Fibroblast of lung (primary cell): ENCODE measurements around the gene FNDC5. TPM values are rescaled to one million over a fixed set of nuclear protein-coding genes. Genes with fewer than 3 reads are reported as not detected.

Experiments used
- DNase-seq, 2 donors: peaks; one replicate each; pipeline versions ENCODE4 v3.0.0 to v3.0.0-alpha.2; 2010; ENCODE audit warnings: low read depth in 2 of 2
- H2AFZ ChIP-seq: 2 replicates; pipeline ENCODE4 v1.5.1; 2012; ENCODE audit warnings: low read length, control low read depth, inconsistent platforms
- H3K27ac ChIP-seq: 2 replicates; pipeline ENCODE4 v1.5.1; 2011; ENCODE audit warnings: low read length, control low read depth; ENCODE audit not compliant: insufficient read depth
- H3K27me3 ChIP-seq: 2 replicates; pipeline ENCODE4 v1.5.1; 2011; ENCODE audit warnings: mild to moderate bottlenecking, low read length; ENCODE audit not compliant: control insufficient read depth, insufficient read depth
- H3K36me3 ChIP-seq: 2 replicates; pipeline ENCODE4 v1.5.1; 2011; ENCODE audit warnings: low read length; ENCODE audit not compliant: control insufficient read depth, insufficient read depth
- H3K4me1 ChIP-seq: 2 replicates; pipeline ENCODE4 v1.5.1; 2011; ENCODE audit warnings: low read length; ENCODE audit not compliant: control insufficient read depth, insufficient read depth; ENCODE audit errors: extremely low read depth
- H3K4me2 ChIP-seq: 2 replicates; pipeline ENCODE4 v1.5.1; 2011; ENCODE audit warnings: low read length, control low read depth; ENCODE audit not compliant: insufficient read depth; ENCODE audit errors: extremely low read depth
- H3K4me3 ChIP-seq, 4 experiments: fragments of 200-600 bp in 1 of 4; sonication (generic) in 1 of 4; replicated peaks in 1 of 4; 2 replicates each; pipeline ENCODE4 v1.5.1; 2011 to 2016; ENCODE audit warnings: low read length in 4 of 4, low read depth in 3 of 4, mild to moderate bottlenecking in 3 of 4, control low read depth in 2 of 4, inconsistent platforms in 1 of 4, mixed read lengths in 1 of 4; ENCODE audit not compliant: insufficient read depth in 1 of 4; ENCODE audit errors: control extremely low read depth in 1 of 4
- H3K79me2 ChIP-seq: 2 replicates; pipeline ENCODE4 v1.5.1; 2012; ENCODE audit warnings: mild to moderate bottlenecking, low read length, inconsistent platforms; ENCODE audit not compliant: control insufficient read depth, insufficient read depth
- H3K9ac ChIP-seq: 2 replicates; pipeline ENCODE4 v1.5.1; 2011; ENCODE audit warnings: mild to moderate bottlenecking, low read length, control low read depth; ENCODE audit not compliant: insufficient read depth
- H3K9me3 ChIP-seq: 2 replicates; pipeline ENCODE4 v1.5.1; 2012; ENCODE audit warnings: low read depth, low read length; ENCODE audit not compliant: control insufficient read depth, insufficient read depth
- H4K20me1 ChIP-seq: 2 replicates; pipeline ENCODE4 v1.5.1; 2011; ENCODE audit warnings: low read length; ENCODE audit not compliant: control insufficient read depth, insufficient read depth; ENCODE audit errors: extremely low read depth
- EZH2 ChIP-seq: IDR thresholded peaks from 2 replicates; pipeline ENCODE4 v1.5.1; 2012; ENCODE audit warnings: low read length, control low read depth, mild to moderate bottlenecking; ENCODE audit errors: missing control alignments
- polyA plus RNA-seq, 2 donors: library from polyadenylated mRNA; depleted of rRNA in 1 of 2; stranded (reverse) in 1 of 2; unstranded in 1 of 2; fragments of >200 nt; gene quantifications; 2 replicates each; pipeline ENCODE4 v1.2.1, GENCODE V29; 2011 to 2012; ENCODE audit warnings: missing spikeins in 1 of 2
- total RNA-seq: library from RNA; depleted of rRNA; stranded (reverse); fragments of >200 nt; gene quantifications from 2 replicates; pipeline ENCODE4 v1.2.1, GENCODE V29; 2014
- TF ChIP-seq, protein P1 (sequence below), 2 donors: IDR thresholded peaks in 1 of 2; conservative IDR thresholded peaks in 1 of 2; 1 replicate in 1 of 2; 2 replicates in 1 of 2; pipeline ENCODE4 v1.5.1; 2011 to 2012; ENCODE audit warnings: low read length in 2 of 2, control low read depth in 1 of 2, inconsistent platforms in 1 of 2, low read depth in 1 of 2, mild to moderate bottlenecking in 1 of 2

Gene FNDC5
- total and polyA plus RNA-seq, 2 donors (not counting 1 experiment from before 2014, with no cell fraction given) = 0.33 to 1.6 TPM

- DNase-seq = no peak
- Histone ChIP-seq H3K4me3 (no peak overlapping the region), H3K27ac (no peak overlapping the region), H4K20me1 (no peaks in the 10 kb centered on the region), H3K4me1 (no peaks in the 10 kb centered on the region), H3K9ac (no peak overlapping the region), H3K4me2 (no peak overlapping the region), H3K27me3 (peaks cover 42% of the 10 kb centered on the region), H3K9me3 (no peaks in the 10 kb centered on the region), H3K79me2 (no peaks in the 10 kb centered on the region), H3K36me3 (no peaks in the 10 kb centered on the region), H2AFZ (no peak overlapping the region)
- TF ChIP-seq, protein P1, sequence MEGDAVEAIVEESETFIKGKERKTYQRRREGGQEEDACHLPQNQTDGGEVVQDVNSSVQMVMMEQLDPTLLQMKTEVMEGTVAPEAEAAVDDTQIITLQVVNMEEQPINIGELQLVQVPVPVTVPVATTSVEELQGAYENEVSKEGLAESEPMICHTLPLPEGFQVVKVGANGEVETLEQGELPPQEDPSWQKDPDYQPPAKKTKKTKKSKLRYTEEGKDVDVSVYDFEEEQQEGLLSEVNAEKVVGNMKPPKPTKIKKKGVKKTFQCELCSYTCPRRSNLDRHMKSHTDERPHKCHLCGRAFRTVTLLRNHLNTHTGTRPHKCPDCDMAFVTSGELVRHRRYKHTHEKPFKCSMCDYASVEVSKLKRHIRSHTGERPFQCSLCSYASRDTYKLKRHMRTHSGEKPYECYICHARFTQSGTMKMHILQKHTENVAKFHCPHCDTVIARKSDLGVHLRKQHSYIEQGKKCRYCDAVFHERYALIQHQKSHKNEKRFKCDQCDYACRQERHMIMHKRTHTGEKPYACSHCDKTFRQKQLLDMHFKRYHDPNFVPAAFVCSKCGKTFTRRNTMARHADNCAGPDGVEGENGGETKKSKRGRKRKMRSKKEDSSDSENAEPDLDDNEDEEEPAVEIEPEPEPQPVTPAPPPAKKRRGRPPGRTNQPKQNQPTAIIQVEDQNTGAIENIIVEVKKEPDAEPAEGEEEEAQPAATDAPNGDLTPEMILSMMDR (conservative IDR thresholded peaks at IDR 0.05 in 1 of 2, IDR thresholded peaks at IDR 0.05 in 1 of 2; ENCODE audit: low read depth in 1 of 2, low read length in 2 of 2) = no peak
- no peak for TF ChIP-seq EZH2
Observed at GRCh38 chr1:32888134-32888533, 17.4 kb upstream of the FNDC5 start.

GRCh38 chr1:32887623-32888022 lies 16.9 kb upstream of the FNDC5 start:
- peaks cover 42% of the 10 kb centered on the region for H3K27me3 ChIP-seq
- no peak for DNase-seq
- H3K4me3 ChIP-seq = no peak overlapping the region
- no peaks in the 10 kb centered on the region for H3K4me1 ChIP-seq
- no peaks in the 10 kb centered on the region for H4K20me1 ChIP-seq
- H3K4me2 ChIP-seq = no peak overlapping the region
- no peak overlapping the region for H3K9ac ChIP-seq
- H3K36me3 ChIP-seq = no peaks in the 10 kb centered on the region
- no peak for TF ChIP-seq EZH2
- TF ChIP-seq, protein P1 (conservative IDR thresholded peaks at IDR 0.05 in 1 of 2, IDR thresholded peaks at IDR 0.05 in 1 of 2; ENCODE audit: low read depth in 1 of 2, low read length in 2 of 2) = no peak
- no peak overlapping the region for H2AFZ ChIP-seq
- H3K27ac ChIP-seq = no peak overlapping the region
- no peaks in the 10 kb centered on the region for H3K79me2 ChIP-seq
- no peaks in the 10 kb centered on the region for H3K9me3 ChIP-seq

DNA sequence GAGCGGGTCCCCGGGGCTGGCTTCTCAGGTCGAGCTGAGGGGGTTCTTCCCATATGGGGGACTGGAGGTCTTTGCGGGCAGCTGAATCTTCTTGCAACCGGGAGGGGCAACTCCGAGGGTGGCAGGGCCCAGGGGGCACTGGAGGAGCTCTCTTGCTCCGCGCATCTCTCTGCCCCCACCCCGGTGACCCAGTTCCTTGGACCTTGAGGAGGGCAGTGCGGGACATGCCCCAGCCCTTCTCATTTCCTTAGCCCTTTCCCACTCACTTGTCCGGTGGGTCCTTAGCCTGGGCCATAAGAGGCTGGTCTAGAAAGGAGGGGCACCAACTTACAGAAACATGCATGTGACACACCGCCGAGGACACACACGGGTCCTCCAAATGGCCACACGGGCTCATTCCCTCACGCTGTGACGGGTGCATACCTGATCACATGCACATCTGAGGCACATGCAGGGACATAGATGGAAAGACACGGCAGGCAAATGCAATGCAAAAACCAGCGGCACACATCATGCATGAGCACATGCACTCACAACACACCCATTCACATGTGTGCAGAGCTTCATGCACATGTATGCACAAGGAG lies 16.2 kb upstream of the FNDC5 start:
- TF ChIP-seq EZH2 = no peak
- TF ChIP-seq, protein P1 (conservative IDR thresholded peaks at IDR 0.05 in 1 of 2, IDR thresholded peaks at IDR 0.05 in 1 of 2; ENCODE audit: low read depth in 1 of 2, low read length in 2 of 2) = no peak
- no peaks in the 10 kb centered on the region for H3K9me3 ChIP-seq
- no peak overlapping the region for H3K4me3 ChIP-seq
- no peak for DNase-seq
- no peaks in the 10 kb centered on the region for H3K4me1 ChIP-seq
- H3K4me2 ChIP-seq = no peak overlapping the region
- no peaks in the 10 kb centered on the region for H4K20me1 ChIP-seq
- no peak overlapping the region for H3K27ac ChIP-seq
- H2AFZ ChIP-seq = no peak overlapping the region
- no peaks in the 10 kb centered on the region for H3K79me2 ChIP-seq
- no peak overlapping the region for H3K9ac ChIP-seq
- H3K27me3 ChIP-seq = peaks cover 37% of the 10 kb centered on the region
- no peaks in the 10 kb centered on the region for H3K36me3 ChIP-seq
